GM19025 (cell line): ENCODE results near the gene FRMPD2.
"Not testable (repeated sequence)": the region's sequence is repeated elsewhere in the genome, so short reads cannot be mapped to it uniquely, and the experiment has no call there.

Source experiments
- ATAC-seq: cut with Tn5 transposase; IDR thresholded peaks from one replicate; pipeline ENCODE4 v1.9.1; 2021; ENCODE audit warnings: mild to moderate bottlenecking, low read depth, moderate library complexity; ENCODE audit not compliant: unreplicated experiment

FRMPD2 gene

DNA sequence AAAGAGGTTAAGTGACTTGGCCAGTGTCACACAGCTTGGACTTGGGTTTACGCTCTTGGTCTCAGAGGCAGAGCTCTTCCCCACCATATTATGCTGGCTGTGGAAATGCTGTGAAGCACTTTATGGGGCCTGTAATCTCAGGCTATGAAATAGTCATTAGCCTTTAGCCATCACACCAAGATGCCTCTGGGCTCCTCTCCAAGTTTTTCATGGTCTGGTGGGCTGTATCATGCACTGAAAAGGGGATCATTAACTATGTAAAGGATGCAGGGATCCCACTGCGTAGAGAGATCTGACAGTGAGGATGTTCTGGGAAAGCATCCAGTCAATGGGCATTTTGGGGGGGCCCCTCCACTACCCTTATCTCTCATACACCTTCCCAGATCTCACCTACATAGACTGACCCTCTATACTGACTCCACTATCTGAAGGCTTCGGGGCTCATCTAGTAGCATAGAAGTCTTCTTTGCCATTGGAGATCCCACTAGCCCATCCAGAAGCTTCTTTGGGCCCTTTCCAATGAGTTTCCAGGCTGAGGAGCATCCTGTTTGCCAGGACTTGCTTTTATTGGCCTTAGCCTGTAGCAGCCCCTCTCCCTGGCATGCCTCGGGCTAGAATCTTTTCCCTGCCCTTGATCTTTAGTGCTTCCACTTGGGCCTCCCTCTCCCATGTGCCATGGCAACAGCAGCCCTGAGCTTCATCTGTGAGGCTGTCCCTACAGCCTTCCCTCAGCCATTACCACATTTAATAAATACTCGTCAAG is 19.6 kb downstream of the FRMPD2 start:
- no peak for ATAC-seq

DNA sequence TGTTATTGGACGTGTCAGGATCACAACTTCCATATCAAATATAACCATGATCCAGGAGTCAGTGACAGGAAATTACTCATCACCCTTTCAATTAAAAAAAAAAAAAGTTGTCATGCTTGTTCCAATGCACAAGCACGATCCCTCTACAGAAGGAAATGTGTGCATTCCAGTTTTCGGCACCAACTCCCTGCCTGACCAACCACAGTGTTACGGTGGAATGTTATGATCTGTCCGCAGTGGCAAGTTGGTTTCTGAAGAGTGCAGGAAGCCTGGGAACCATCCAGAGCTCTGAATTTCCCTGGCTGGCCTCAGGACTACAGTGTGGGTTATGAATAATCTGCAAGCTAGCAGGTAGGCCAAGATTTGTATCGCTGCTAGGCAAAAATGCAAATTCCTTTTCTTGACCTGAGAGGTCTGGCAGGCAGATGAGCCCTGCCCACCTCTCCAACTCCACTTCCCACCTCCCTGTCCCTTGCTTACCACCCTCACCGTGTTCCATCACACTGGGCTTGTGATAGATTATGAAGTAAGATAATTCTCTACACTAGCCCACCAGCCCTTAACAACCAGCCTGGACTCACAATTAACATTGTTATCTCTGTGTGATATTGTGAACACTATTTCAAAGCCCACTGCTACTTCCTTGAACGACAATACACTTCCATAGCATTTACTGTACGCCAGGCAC is 20.4 kb downstream of the FRMPD2 start:
- ATAC-seq, result no peak

DNA sequence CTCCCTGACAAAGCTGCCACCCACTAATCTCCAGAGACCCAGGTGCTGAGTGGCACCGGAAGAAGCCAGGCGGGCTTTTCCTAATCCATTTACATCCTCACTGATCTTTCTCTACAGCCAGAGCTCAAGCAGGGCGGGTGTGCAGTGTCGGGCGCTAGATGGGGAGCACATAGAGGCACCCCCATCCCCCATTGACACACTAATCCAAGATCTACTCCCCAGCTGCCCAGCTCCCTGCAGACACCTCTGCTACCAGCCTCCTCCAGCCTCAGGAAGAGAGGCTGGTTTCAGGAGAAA is 22.2 kb downstream of the FRMPD2 start:
- ATAC-seq, result no peak

DNA sequence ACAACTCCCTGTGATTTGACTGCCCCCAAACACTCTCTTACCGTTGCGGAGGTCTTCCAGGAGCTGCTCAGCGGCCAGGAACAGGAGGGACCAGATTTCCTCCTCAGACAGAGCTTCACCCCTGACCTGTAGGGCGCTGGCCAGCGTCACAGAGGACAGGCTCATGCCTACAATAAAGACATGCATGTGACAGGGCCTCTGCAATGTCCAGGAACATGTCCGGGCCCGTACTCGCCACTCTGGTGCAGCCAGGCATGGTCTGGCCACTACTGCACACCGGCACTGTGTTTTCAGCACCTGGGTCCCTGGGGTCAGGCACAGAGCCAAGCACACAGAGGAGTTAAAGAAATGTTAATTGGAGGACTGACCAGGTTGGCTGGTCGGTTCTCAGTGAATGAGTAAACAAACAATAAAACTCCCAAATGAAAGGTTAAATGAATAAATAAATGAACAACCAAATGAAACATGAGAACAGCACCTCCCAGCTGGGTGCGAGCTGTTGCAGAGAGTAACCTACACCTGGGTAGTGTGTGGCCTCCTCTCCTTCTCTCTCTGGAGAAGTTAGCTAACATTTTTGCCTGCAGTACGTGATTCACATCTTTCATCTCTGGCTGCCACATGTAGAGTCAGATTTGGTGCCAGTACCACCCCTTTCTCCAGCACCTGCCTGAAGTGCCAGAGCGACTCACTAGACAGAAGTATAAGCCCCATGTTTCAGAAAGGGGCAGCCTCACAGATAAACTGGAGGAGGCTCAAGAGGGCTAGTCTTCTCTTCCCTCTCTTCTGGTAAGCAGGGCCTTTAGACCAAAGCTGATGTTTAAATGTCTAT is 22.8 kb downstream of the FRMPD2 start:
- ATAC-seq, result no peak

DNA sequence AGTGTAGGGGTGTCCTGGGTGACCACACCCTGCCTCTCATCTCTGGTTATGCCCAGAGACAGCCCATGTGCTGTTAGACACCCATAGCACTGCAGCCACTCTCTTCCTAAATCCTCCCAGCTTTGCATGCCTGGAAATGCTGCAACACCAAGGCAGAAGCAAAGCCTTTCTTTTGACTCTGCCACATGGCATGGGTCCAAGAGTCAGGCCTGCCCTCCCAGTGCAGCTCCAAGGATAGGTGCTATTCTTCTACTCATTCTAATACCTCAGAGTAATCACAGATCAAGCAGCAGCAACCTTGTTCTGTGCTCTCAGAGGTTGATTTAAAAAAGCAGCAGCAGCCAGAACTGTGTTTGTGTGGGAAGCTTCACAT is 23.4 kb downstream of the FRMPD2 start:
- ATAC-seq, result no peak

DNA sequence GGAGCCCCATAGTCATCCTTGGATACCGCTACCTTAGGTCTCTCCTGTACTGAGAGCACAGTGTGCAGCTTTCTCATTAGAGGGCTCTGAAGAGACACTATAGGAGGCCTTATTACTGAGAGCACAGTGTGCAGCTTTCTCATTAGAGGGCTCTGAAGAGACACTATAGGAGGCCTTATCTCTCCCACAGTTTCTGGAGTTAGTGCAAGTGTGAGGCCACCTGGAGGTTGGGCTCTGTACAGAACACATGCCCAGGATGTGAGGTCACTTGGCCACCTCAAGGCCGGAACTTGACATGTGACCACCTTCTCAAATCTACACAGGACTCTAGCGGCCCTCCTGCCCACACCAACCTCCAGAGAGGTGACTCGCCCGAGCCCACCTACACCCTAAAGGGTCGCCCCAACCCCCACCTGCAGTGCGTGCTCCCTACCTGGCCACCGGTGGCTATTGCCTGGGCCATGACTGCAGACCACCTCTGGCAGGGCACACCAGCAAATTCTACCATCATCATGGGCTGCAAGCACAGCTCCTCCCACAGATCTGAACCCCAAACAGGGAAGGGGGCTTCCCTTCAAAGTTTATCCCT is 24.6 kb downstream of the FRMPD2 start:
- ATAC-seq, result no peak

DNA sequence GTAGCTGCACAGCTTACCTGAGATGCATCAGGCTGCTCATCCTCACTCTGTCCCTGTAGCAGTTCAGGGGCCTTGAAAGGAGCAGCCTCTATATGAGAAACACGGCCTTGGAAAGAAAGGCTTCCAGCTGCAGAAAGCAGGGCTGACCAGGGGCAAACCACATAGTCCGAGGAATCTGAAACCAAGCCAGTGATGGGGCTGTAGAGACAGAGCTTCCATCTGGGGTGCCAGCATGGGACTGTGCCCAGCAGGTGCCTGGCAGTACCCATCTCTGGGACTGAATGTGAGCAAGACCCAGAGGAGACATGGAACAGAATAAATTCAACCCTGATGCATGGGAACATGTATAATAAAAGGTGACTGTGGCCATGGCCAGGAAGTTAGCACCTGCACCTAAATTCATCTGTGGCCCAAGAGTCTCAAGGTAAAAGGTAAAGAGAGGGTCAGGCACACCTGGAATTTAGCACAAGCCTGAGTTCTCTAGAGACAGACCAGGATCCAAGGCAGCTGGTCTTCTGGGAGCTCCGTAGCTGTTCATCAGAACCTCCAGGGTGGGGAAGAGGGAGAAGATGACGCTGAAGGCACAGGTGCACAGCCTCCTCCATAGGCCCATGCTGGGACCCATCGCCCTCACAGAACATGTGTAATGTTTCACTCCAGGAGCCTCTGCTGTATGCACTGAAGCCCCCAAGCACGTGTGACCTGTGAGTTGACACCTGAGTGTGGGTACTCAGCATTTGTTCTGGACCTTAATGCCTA is 25.3 kb downstream of the FRMPD2 start:
- no peak for ATAC-seq

DNA sequence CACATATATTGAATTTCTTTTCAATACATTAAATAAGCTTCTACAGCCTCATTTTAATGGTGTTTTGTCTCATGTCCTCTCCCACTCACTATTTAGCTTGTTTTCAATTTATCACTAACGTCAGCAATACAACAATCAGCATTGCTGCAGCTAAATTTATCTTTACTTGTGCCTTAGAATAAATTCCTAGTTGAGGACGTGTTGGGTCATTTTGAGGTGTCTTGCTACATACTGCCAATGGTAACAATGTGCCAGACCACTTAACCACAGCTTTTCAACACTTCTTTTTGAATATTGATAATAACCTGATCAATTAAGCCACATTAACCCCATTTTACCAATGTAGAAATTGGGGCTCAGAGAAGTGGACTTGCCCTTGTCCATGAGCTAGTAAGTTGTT is 26.0 kb downstream of the FRMPD2 start:
- no peak for ATAC-seq

DNA sequence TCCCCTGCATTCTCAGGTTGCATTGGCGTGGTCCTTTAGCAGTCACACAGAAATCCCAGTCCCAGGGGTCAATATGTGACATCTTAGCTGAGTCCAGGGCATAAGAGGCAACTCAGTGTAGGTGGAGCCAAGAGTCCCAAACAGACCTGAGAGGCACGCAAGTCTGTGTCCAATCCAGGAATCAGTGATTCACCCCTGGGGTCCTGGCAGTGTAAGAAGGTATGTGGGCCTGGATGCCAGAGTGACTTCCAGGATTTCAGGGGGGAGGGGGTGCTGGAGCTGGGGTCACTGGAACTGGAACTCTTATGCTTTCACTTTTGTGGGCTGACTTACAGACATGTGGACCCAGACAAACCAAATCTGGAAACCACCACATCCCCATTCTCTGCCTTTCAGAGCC is 26.8 kb downstream of the FRMPD2 start:
- no peak for ATAC-seq

DNA sequence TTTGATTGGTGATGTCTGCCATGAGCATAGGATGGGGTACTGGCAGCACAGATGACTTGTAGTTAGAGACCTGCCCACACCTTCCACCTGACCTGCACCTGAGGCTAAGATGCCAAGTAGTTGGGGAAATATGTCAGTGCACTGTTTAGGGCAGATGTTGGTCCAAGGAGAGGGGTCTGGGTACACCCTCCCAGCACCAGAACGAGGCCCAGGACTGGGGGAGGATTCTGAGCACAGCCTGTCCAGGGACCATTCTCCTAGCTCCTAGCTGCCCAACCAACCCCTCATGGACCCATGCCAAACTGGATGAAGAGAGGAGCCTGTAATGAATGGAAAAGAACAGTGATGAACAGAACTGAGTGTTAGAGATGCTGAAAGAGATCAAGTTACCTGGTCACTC is 28.0 kb downstream of the FRMPD2 start:
- ATAC-seq, result no peak

DNA sequence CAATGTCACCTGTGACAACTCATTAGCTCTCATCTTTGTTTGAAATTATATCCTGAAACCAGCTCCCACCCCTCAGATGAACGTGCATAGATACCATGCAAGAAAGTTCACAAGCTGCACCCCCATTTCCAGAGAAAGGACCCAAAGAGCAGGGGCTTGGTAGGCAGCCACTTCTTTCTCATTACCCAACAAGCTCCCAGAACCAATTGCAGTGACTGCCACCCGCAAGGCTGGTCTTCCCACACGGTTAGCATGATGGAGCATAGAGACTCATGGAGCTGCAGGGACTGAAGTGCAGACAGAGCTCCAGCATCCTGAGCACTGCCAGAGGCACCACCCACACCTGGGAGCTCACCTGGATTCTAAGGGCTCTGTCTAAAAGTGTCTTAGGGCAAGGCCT is 28.5 kb downstream of the FRMPD2 start:
- ATAC-seq, result no peak

DNA sequence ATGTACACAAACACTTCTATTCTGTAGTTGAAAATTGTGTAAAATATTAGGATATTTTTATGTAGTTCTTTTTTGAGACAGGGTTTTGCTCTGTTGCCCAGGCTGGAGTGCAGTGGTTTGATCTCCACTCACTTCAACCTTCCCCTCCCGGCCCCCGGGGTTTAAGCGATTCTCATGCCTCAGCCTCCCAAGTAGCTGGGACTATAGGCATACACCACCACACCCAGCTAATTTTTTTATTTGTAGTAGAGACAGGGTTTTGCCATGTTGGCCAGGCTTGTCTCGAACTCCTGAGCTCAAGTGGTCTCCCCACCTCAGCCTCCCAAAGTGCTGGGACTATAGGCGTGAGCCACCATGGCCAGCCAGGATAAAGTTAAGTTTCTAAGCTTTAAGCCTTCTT is 30.6 kb downstream of the FRMPD2 start:
- ATAC-seq, result not testable (repeated sequence)

DNA sequence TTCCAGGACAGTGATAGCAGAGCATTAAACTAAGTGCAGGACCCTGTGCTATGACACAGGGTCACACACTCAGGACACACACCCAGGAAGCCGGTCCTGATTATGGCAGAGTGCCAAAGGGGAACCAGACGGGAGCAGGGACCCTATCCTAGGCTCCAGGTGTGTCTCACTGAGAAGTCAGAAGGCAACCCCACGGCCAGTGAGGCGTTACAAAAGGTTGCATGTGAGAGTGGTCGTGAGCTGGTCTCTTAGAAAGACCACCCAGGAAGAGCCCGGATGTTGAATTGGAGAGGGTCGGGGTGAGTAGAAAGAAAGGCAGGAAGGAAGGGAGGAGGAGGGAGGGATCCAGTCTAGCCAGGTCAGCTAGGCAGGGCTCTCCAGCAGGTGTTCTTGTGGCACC is 31.0 kb downstream of the FRMPD2 start:
- no peak for ATAC-seq

DNA sequence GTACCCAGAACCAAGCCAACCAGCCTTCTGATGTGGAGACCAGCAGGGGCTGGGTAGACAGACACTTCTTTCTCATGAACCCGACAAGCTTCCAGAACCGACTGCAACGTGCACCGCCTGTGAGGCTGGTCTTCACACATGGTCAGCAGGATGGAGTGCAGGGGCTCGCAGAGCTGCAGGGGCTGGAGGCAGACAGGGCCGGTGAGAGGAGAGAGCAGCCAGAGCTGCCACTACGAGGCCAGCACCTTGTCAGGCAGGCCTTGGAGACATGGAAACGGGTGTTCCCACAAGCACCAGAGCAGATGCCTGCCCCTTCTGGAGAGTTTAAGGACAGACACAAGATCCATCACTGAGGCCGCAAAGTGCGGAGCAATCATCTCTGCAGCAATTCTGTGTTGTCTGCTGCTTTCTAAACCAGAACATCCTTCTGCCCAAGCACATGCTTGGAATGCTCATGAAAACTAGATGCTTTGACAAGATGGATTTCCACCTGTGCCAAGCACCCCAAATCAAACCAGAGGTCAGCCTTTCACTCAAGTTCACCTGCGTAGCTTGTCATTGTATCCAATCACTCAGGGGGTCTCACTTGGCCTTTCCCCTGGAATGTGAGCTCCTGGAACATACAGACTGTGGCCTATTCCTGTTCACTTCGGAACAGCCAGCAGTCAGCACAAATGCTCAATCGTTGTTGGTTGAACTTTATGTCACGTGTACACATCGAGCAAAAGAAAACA is 32.2 kb downstream of the FRMPD2 start:
- no peak for ATAC-seq

DNA sequence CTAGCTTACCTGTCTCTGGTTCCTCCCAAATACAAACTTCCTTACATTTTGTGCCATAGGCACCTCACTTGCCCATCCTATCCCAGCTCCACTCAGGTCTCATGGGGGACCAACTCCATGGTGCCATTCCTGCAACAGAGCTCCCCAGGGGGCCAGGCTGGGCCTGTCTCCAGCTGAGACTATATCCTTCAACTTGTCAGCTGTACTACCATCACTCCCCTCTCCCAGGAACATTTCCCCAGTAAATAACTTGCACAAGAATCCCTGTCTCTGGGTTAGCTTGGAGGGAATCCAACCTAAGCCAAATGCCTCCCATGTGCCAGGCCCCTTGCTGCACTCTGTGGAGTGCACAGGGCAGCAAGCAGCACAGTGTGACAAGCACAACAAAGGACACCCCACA is 33.2 kb downstream of the FRMPD2 start:
- ATAC-seq, result no peak

DNA sequence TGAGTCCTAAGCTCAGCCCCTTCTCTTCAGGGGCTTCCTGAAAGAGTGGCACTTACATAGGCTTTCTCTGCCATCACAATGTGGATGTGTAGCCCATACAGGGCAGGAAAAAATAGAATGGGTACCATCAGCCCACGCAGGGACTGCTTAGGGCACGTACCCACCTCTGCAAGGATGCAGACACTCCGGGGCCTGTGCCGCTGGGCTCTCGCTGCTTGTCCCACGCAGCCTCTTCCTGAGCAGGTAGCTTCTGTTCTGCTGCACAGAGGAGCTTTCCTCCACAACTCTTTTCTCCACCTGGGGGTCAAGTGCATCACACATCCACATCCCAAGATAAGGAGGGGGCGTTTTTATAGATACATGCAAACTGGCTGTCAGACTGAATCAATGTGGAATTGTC is 34.3 kb downstream of the FRMPD2 start:
- no peak for ATAC-seq

DNA sequence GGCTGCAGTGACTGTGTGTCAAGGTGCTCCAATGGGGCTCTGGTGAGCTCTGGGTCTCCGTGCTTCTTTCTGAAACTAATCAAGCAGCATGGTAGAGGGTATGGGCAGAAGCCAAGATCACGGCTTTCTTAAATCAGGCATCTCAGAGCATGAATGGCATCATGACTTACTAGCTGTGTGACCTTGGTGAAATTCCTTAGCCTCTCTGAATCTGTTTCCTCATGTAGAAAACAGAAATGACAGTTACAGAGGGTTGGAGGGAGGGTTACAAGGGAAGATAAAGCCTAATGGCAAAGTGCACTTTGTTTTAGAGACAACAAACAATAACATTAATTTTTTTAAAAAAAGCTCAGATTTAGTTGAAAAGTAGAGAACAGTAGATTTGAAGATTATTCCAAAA is 34.9 kb downstream of the FRMPD2 start:
- no peak for ATAC-seq

DNA sequence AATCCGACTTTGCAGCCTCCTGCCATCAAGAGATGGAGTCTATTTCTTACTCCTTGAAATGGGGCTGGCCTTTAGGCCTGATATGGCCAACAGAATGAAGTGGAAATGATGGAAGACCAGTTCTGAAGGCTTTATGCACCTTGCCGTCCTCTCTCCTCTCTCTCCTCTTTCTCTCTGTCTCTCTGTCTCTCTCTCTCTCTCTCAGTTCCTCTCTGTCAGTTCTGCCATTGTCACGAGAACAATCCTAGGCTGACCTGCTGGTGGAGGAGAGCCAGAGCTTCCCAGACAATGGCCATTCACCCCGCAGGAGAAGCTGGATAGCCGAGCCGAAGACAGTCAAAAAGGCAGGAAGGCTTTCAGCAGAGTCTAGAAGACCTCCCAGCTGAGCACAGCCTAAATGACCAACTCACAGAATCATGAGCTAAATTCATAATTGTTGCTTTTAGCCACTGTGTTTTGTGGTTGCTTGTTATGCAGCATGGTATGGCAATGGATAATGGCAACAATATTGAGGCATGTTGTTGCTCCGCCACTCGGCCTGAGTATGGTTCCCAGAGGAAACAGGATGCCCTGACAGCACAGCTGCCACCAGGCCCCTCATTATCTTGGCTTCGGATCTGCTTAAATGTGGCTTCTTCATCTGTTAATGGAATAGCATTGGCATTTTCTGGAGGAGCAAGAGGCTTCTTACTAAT is 35.5 kb downstream of the FRMPD2 start:
- ATAC-seq, result no peak
